Measurements from ENCODE around the gene OR4E1. TPM values are rescaled to one million over a fixed set of nuclear protein-coding genes. Genes with fewer than 3 reads are reported as not detected.

Gene OR4E1
- total and polyA plus RNA-seq, 4 donors: not detected

DNA sequence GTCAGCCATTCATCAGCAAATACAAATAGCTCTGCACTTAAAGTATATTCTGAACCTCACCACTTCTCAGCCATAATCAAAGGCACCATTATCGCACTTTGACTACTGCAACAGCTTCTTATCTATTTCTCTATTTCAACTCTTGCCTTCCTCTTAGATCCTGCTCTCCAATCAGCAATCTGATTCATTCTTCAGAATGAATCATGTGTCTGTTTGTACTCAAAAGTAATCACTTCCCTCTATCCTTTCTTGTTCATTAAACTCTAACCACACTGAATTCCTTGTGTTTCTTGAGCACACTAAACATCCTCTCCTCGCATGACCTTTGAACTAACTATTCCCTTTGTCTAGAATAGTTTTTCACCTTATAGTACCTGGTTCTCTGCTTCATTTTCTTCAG, 12.8 kb upstream of the OR4E1 start:
- H3K4me1 ChIP-seq (ENCODE audit: control insufficient read depth in 4 of 4, insufficient read depth in 4 of 4, low read length in 3 of 4): no peaks in the 10 kb centered on the region
- no peaks in the 10 kb centered on the region for H3K9me3 ChIP-seq (ENCODE audit: control insufficient read depth in 4 of 4, low read length in 3 of 4)
- H3K27me3 ChIP-seq (ENCODE audit: control insufficient read depth in 4 of 4, insufficient read depth in 4 of 4, low read length in 3 of 4): peaks cover 0 to 3% (median 0%) of the 10 kb centered on the region in 4 donors
- 74% methylated on average over 2 of the region's 2 CpGs for WGBS
- DNase-seq (ENCODE audit: low spot score): no peak
- H3K4me3 ChIP-seq (ENCODE audit: low read depth in 1 of 3, low read length in 3 of 3): no peak overlapping the region
- no peak overlapping the region for H3K9ac ChIP-seq (ENCODE audit: low read depth in 1 of 2, low read length in 2 of 2)
- TF ChIP-seq YY1 (IDR thresholded peaks at IDR 0.05) (no peak), HNF4G (IDR thresholded peaks at IDR 0.05) (no peak), FOXA1 (IDR thresholded peaks at IDR 0.05) (no peak), RXRA (IDR thresholded peaks at IDR 0.05) (no peak), NR2F2 (IDR thresholded peaks at IDR 0.05) (no peak)
- TF ChIP-seq, protein P1, sequence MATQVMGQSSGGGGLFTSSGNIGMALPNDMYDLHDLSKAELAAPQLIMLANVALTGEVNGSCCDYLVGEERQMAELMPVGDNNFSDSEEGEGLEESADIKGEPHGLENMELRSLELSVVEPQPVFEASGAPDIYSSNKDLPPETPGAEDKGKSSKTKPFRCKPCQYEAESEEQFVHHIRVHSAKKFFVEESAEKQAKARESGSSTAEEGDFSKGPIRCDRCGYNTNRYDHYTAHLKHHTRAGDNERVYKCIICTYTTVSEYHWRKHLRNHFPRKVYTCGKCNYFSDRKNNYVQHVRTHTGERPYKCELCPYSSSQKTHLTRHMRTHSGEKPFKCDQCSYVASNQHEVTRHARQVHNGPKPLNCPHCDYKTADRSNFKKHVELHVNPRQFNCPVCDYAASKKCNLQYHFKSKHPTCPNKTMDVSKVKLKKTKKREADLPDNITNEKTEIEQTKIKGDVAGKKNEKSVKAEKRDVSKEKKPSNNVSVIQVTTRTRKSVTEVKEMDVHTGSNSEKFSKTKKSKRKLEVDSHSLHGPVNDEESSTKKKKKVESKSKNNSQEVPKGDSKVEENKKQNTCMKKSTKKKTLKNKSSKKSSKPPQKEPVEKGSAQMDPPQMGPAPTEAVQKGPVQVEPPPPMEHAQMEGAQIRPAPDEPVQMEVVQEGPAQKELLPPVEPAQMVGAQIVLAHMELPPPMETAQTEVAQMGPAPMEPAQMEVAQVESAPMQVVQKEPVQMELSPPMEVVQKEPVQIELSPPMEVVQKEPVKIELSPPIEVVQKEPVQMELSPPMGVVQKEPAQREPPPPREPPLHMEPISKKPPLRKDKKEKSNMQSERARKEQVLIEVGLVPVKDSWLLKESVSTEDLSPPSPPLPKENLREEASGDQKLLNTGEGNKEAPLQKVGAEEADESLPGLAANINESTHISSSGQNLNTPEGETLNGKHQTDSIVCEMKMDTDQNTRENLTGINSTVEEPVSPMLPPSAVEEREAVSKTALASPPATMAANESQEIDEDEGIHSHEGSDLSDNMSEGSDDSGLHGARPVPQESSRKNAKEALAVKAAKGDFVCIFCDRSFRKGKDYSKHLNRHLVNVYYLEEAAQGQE (IDR thresholded peaks at IDR 0.05): no peak
- no peaks in the 10 kb centered on the region for H3K36me3 ChIP-seq (ENCODE audit: control insufficient read depth in 4 of 4, insufficient read depth in 3 of 4, low read depth in 1 of 4, low read length in 3 of 4)
- H3K27ac ChIP-seq (ENCODE audit: low read depth in 1 of 2, low read length in 2 of 2): no peak overlapping the region

DNA sequence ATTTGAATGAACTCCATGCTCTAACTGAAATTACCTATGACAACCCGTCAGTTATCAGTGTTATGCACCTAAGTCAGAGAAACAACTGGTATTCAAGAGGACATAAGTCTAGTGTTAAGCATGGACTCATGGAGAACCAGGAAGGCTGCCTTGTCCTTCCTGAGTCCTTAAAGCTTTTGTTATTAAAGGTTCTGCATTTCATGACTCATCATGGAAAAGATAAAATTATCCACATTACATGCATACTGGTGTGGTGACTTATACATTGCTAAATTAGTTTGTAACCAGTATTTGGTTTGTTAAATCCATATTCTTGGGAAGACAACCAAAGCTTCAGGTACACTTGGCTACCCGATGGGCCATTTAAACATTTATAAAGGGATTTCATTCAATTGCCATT, 6.5 kb upstream of the OR4E1 start:
- peaks cover 0 to 8% (median 1%) of the 10 kb centered on the region in 4 donors for H3K9me3 ChIP-seq (ENCODE audit: control insufficient read depth in 4 of 4, low read length in 3 of 4)
- TF ChIP-seq YY1 (IDR thresholded peaks at IDR 0.05) (no peak), EGR1 (IDR thresholded peaks at IDR 0.05; ENCODE audit: low read depth in 2 of 2) (no peak), TAF1 (conservative IDR thresholded peaks at IDR 0.05) (no peak), FOXA1 (IDR thresholded peaks at IDR 0.05) (no peak), RXRA (IDR thresholded peaks at IDR 0.05) (no peak), FOXA2 (IDR thresholded peaks at IDR 0.05) (no peak), HNF4G (IDR thresholded peaks at IDR 0.05) (no peak), HNF4A (conservative IDR thresholded peaks at IDR 0.05) (no peak), JUND (IDR thresholded peaks at IDR 0.05) (no peak), NR2F2 (IDR thresholded peaks at IDR 0.05) (no peak), GABPA (IDR thresholded peaks at IDR 0.05 in 1 of 2, conservative IDR thresholded peaks at IDR 0.05 in 1 of 2) (no peak), ATF3 (IDR thresholded peaks at IDR 0.05) (no peak), RAD21 (IDR thresholded peaks at IDR 0.05) (no peak)
- TF ChIP-seq, protein P2, sequence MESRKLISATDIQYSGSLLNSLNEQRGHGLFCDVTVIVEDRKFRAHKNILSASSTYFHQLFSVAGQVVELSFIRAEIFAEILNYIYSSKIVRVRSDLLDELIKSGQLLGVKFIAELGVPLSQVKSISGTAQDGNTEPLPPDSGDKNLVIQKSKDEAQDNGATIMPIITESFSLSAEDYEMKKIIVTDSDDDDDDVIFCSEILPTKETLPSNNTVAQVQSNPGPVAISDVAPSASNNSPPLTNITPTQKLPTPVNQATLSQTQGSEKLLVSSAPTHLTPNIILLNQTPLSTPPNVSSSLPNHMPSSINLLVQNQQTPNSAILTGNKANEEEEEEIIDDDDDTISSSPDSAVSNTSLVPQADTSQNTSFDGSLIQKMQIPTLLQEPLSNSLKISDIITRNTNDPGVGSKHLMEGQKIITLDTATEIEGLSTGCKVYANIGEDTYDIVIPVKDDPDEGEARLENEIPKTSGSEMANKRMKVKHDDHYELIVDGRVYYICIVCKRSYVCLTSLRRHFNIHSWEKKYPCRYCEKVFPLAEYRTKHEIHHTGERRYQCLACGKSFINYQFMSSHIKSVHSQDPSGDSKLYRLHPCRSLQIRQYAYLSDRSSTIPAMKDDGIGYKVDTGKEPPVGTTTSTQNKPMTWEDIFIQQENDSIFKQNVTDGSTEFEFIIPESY (IDR thresholded peaks at IDR 0.05): no peak
- TF ChIP-seq, protein P1 (IDR thresholded peaks at IDR 0.05): no peak
- 76% methylated on average over 2 of the region's 2 CpGs for WGBS
- no peaks in the 10 kb centered on the region for H3K36me3 ChIP-seq (ENCODE audit: control insufficient read depth in 4 of 4, insufficient read depth in 3 of 4, low read depth in 1 of 4, low read length in 3 of 4)
- no peak for DNase-seq (ENCODE audit: low spot score)
- H3K27me3 ChIP-seq (ENCODE audit: control insufficient read depth in 4 of 4, insufficient read depth in 4 of 4, low read length in 3 of 4): peaks cover 0 to 3% (median 0%) of the 10 kb centered on the region in 4 donors
- H3K27ac ChIP-seq (ENCODE audit: low read depth in 1 of 2, low read length in 2 of 2): no peak overlapping the region
- H3K4me3 ChIP-seq (ENCODE audit: low read depth in 1 of 3, low read length in 3 of 3): no peak overlapping the region
- no peaks in the 10 kb centered on the region for H3K4me1 ChIP-seq (ENCODE audit: control insufficient read depth in 4 of 4, insufficient read depth in 4 of 4, low read length in 3 of 4)
- H3K9ac ChIP-seq (ENCODE audit: low read depth in 1 of 2, low read length in 2 of 2): no peak overlapping the region
